MG63 (cell line): Measurements from ENCODE around the gene C1QTNF8. TPM values are rescaled to one million over a fixed set of nuclear protein-coding genes. Genes with fewer than 3 reads are reported as not detected.

Experiments used
- DNase-seq: peaks from one replicate; pipeline ENCODE4 v3.0.0-alpha.2; 2020
- H3K27me3 ChIP-seq: fragments of 250-450 bp; sonication (Bioruptor Pico); 2 replicates; pipeline ENCODE4 v1.5.1; 2020; ENCODE audit warnings: mild to moderate bottlenecking, moderate library complexity
- H3K36me3 ChIP-seq: fragments of 250-450 bp; sonication (Bioruptor Pico); 2 replicates; pipeline ENCODE4 v1.5.1; 2020; ENCODE audit warnings: mild to moderate bottlenecking, moderate library complexity
- H3K4me3 ChIP-seq: fragments of 250-450 bp; sonication (Bioruptor Pico); 2 replicates; pipeline ENCODE4 v1.5.1; 2020; ENCODE audit warnings: mild to moderate bottlenecking, moderate library complexity
- H3K9me3 ChIP-seq: fragments of 250-450 bp; sonication (Bioruptor Pico); 2 replicates; pipeline ENCODE4 v1.5.1; 2020; ENCODE audit warnings: mild to moderate bottlenecking, moderate library complexity
- total RNA-seq: library from RNA; depleted of rRNA; stranded (reverse); fragments of >200 nt; shearing (Covaris generic); gene quantifications from 2 replicates; pipeline ENCODE4 v1.2.3, GENCODE V29; 2014; ENCODE audit warnings: low replicate concordance; rRNA removed

The C1QTNF8 gene
- total RNA-seq, result not detected in 2 replicates

GRCh38 chr16:1096169-1097082 lies at the start of gene C1QTNF8:
Gene C1QTNF8, minus strand, starts transcription at chr16:1096244. Its CDS starts 1,322 bp downstream, at chr16:1094922.
- peaks cover 2% of the 10 kb centered on the region; the same call in 1 of the 2 replicates for H3K27me3 ChIP-seq

GRCh38 chr16:1145383-1146100 lies 49.5 kb upstream of the C1QTNF8 start:
- Histone ChIP-seq H3K36me3 (no peaks in the 10 kb centered on the region), H3K27me3 (0 out of 2 replicates have a peak, but pooled peaks cover 6% of the 10 kb centered on the region), H3K9me3 (0 out of 2 replicates have a peak, but pooled peaks cover 2% of the 10 kb centered on the region), H3K4me3 (no peak overlapping the region)
- DNase-seq, result no peak

More at GRCh38 chr16:1096169-1097082, at the start of gene C1QTNF8:
- no peaks in the 10 kb centered on the region for H3K9me3 ChIP-seq
- H3K4me3 ChIP-seq, result no peak within 1 kb of the TSS
- H3K36me3 ChIP-seq, result no peaks in the 10 kb centered on the region
- DNase-seq, result no peak

GRCh38 chr16:1144476-1145382 lies 48.7 kb upstream of the C1QTNF8 start:
- Histone ChIP-seq H3K4me3 (no peak overlapping the region), H3K36me3 (no peaks in the 10 kb centered on the region), H3K9me3 (0 out of 2 replicates have a peak, but pooled peaks cover 2% of the 10 kb centered on the region), H3K27me3 (0 out of 2 replicates have a peak, but pooled peaks cover 1% of the 10 kb centered on the region)
- DNase-seq, result no peak

- Histone ChIP-seq H3K4me3 (no peak overlapping the region), H3K9me3 (0 out of 2 replicates have a peak, but pooled peaks cover 2% of the 10 kb centered on the region), H3K36me3 (no peaks in the 10 kb centered on the region), H3K27me3 (no peaks in the 10 kb centered on the region)
- no peak for DNase-seq
Measured at GRCh38 chr16:1143761-1144450, 47.9 kb upstream of the C1QTNF8 start.

- 0 out of 2 replicates have a peak, but pooled peaks cover 2% of the 10 kb centered on the region for H3K9me3 ChIP-seq
- no peaks in the 10 kb centered on the region for H3K36me3 ChIP-seq
- peaks cover 4% of the 10 kb centered on the region for H3K27me3 ChIP-seq
- DNase-seq, result no peak
- H3K4me3 ChIP-seq, result no peak overlapping the region
Measured at GRCh38 chr16:1142911-1143310, 46.9 kb upstream of the C1QTNF8 start.

- Histone ChIP-seq H3K9me3 (no peaks in the 10 kb centered on the region), H3K27me3 (peaks cover 4% of the 10 kb centered on the region), H3K4me3 (no peak overlapping the region), H3K36me3 (no peaks in the 10 kb centered on the region)
- no peak for DNase-seq
Measured at GRCh38 chr16:1141716-1142115, 45.7 kb upstream of the C1QTNF8 start.

- no peak for DNase-seq
- Histone ChIP-seq H3K4me3 (no peak overlapping the region), H3K9me3 (no peaks in the 10 kb centered on the region), H3K27me3 (peaks cover 4% of the 10 kb centered on the region), H3K36me3 (no peaks in the 10 kb centered on the region)
Measured at GRCh38 chr16:1141191-1141590, 45.1 kb upstream of the C1QTNF8 start.

GRCh38 chr16:1140582-1141162 lies 44.6 kb upstream of the C1QTNF8 start:
- peaks cover 4% of the 10 kb centered on the region for H3K27me3 ChIP-seq
- H3K4me3 ChIP-seq, result no peak overlapping the region
- H3K9me3 ChIP-seq, result no peaks in the 10 kb centered on the region
- no peak for DNase-seq
- H3K36me3 ChIP-seq, result no peaks in the 10 kb centered on the region

GRCh38 chr16:1137604-1138003 lies 41.6 kb upstream of the C1QTNF8 start:
- DNase-seq, result peak; percentile 81

GRCh38 chr16:1135459-1135825 lies 39.4 kb upstream of the C1QTNF8 start:
- Histone ChIP-seq H3K9me3 (no peaks in the 10 kb centered on the region), H3K27me3 (peaks cover 4% of the 10 kb centered on the region), H3K36me3 (no peaks in the 10 kb centered on the region), H3K4me3 (no peak overlapping the region)
- DNase-seq, result no peak

More at GRCh38 chr16:1137604-1138003, 41.6 kb upstream of the C1QTNF8 start:
- Histone ChIP-seq H3K9me3 (no peaks in the 10 kb centered on the region), H3K27me3 (peaks cover 4% of the 10 kb centered on the region), H3K4me3 (no peak overlapping the region), H3K36me3 (no peaks in the 10 kb centered on the region)

GRCh38 chr16:1134776-1135458 lies 38.9 kb upstream of the C1QTNF8 start:
- H3K9me3 ChIP-seq, result no peaks in the 10 kb centered on the region
- no peaks in the 10 kb centered on the region for H3K36me3 ChIP-seq
- no peak for DNase-seq
- no peak overlapping the region for H3K4me3 ChIP-seq
- peaks cover 4% of the 10 kb centered on the region for H3K27me3 ChIP-seq

- Histone ChIP-seq H3K9me3 (no peaks in the 10 kb centered on the region), H3K27me3 (peaks cover 4% of the 10 kb centered on the region), H3K4me3 (no peak overlapping the region), H3K36me3 (no peaks in the 10 kb centered on the region)
- DNase-seq, result no peak
Measured at GRCh38 chr16:1133810-1134520, 37.9 kb upstream of the C1QTNF8 start.

GRCh38 chr16:1133271-1133670 lies 37.2 kb upstream of the C1QTNF8 start:
- Histone ChIP-seq H3K27me3 (peaks cover 2% of the 10 kb centered on the region), H3K36me3 (no peaks in the 10 kb centered on the region)
- DNase-seq, result no peak

GRCh38 chr16:1132431-1132830 lies 36.4 kb upstream of the C1QTNF8 start:
- DNase-seq, result no peak
- no peaks in the 10 kb centered on the region for H3K36me3 ChIP-seq
- no peaks in the 10 kb centered on the region for H3K9me3 ChIP-seq
- no peaks in the 10 kb centered on the region for H3K27me3 ChIP-seq
- H3K4me3 ChIP-seq, result no peak overlapping the region

More at GRCh38 chr16:1133271-1133670, 37.2 kb upstream of the C1QTNF8 start:
- Histone ChIP-seq H3K9me3 (no peaks in the 10 kb centered on the region), H3K4me3 (no peak overlapping the region)
